ENCODE measurements around the gene PIGV.

PIGV gene

DNA sequence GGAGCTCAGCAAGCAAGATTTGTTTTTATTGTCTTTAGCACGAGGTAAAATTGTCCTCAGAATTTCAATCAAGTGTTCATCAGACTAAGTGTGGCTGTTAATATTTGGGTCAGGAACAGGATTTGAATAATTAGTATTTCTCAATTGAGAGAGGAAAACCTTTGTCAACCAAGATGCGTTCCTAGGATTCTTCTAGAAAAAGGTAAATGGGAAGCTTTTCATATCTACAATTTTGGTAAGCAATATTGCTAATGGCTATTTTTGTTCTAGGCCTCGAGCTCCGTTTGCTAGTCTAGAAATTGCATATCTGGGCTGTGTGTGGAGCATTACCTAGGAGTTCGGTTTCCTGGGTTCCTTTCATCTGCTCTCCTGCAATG, 4.1 kb upstream of the PIGV start:
- peak overlapping the region; percentile 55 for H3K27ac Mint-ChIP-seq
- peaks cover 32% of the 10 kb centered on the region for H3K36me3 Mint-ChIP-seq (ENCODE audit: low read depth)

DNA sequence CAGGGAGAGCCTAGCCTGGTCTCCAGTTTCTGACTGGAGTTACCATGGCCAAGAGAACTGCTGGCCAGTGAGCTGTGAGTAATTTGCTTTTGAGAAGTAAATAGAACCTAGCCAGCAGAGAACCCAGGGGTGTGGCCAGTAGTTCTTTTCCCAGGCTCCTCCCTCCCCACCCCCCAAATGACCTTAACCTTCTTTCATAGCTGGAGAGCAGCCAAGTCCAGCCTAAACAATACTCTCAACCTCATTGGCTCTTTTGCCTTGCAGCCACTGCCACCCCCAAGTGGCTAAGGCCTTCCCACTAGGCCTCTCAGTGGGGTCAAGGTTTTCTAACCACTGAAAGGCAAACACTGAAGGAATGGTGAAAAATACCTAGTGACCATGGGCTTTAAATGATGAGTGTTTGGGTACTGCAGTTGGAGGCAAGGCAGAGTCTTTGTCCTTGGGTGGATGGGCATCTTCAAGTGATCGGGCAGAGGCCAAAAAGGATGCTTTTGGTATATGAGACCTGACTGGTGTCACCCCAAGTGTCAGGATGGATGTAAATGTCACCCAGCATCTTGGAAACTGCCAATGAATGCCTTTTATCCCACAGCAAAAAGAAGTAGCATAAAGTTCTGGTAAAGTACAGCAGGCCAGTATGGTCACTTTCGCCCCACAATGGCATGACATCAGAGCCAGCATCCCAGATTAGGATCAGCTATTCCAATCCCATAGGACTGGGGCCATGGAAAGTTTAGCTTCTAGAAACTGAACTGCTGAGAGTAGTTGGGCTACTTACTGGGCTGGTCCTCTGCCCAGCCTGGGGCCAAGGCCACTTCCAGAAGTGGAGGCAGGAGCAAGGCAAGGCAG, 3.5 kb upstream of the PIGV start:
- no peaks in the 10 kb centered on the region for H3K9me3 Mint-ChIP-seq
- no peak overlapping the region for H3K4me3 Mint-ChIP-seq
- peak overlapping the region; percentile 55 for H3K27ac Mint-ChIP-seq
- peaks cover 66% of the 10 kb centered on the region for H3K4me1 Mint-ChIP-seq
- H3K36me3 Mint-ChIP-seq (ENCODE audit: low read depth) = peaks cover 26% of the 10 kb centered on the region
- DNase-seq = no peak
- no peak for ATAC-seq
- peaks cover 1% of the 10 kb centered on the region for H3K27me3 Mint-ChIP-seq

More for the DNA sequence above, 4.1 kb upstream of the PIGV start:
- no peak overlapping the region for H3K4me3 Mint-ChIP-seq
- H3K9me3 Mint-ChIP-seq = no peaks in the 10 kb centered on the region
- H3K4me1 Mint-ChIP-seq = peaks cover 68% of the 10 kb centered on the region
- H3K27me3 Mint-ChIP-seq = peaks cover 1% of the 10 kb centered on the region
- no peak for DNase-seq
- no peak for ATAC-seq

GRCh38 chr1:26784886-26785285, 2.9 kb upstream of the PIGV start:
- peaks cover 1% of the 10 kb centered on the region for H3K27me3 Mint-ChIP-seq
- H3K36me3 Mint-ChIP-seq (ENCODE audit: low read depth) = peaks cover 21% of the 10 kb centered on the region
- H3K9me3 Mint-ChIP-seq = no peaks in the 10 kb centered on the region
- DNase-seq = no peak
- H3K27ac Mint-ChIP-seq = no peak overlapping the region
- peaks cover 68% of the 10 kb centered on the region for H3K4me1 Mint-ChIP-seq
- no peak for ATAC-seq
- H3K4me3 Mint-ChIP-seq = no peak overlapping the region

GRCh38 chr1:26785611-26786436, 1.9 kb upstream of the PIGV start:
- Mint-ChIP-seq H3K4me1 (peaks cover 75% of the 10 kb centered on the region), H3K27ac (peak overlapping the region; percentile 94), H3K4me3 (peak overlapping the region; percentile 85), H3K27me3 (peaks cover 1% of the 10 kb centered on the region), H3K36me3 (ENCODE audit: low read depth) (peaks cover 18% of the 10 kb centered on the region), H3K9me3 (no peaks in the 10 kb centered on the region)
- no peak for ATAC-seq
- no peak for DNase-seq

GRCh38 chr1:26786437-26787380, 1.0 kb upstream of the PIGV start:
- Mint-ChIP-seq H3K9me3 (no peaks in the 10 kb centered on the region), H3K27ac (peak overlapping the region; percentile 94), H3K4me1 (peaks cover 76% of the 10 kb centered on the region), H3K36me3 (ENCODE audit: low read depth) (peaks cover 16% of the 10 kb centered on the region), H3K4me3 (peak overlapping the region; percentile 85), H3K27me3 (peaks cover 1% of the 10 kb centered on the region)
- ATAC-seq = peak; percentile 11
- DNase-seq = peak; percentile 56

DNA sequence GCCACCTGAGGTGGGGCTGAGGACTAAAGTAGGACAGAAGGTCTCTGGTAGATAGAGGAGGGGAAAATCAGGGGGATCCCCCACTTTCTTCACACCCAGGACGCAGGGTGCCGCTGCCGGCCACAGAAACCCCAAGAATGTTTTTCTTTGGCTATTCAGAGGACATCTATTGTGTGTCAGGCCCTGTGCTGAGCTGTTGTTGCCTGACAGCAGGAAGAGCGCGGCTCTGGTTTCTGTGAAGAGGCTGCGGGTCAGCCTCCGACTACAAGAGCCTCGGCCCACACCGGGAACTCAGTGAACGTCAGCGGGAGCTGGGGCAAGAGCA, 407 bp upstream of the PIGV start:
- ATAC-seq = peak; percentile 64
- peak overlapping the region; percentile 94 for H3K27ac Mint-ChIP-seq
- H3K27me3 Mint-ChIP-seq = peaks cover 1% of the 10 kb centered on the region
- peak overlapping the region; percentile 85 for H3K4me3 Mint-ChIP-seq
- no peaks in the 10 kb centered on the region for H3K9me3 Mint-ChIP-seq
- H3K36me3 Mint-ChIP-seq (ENCODE audit: low read depth) = peaks cover 11% of the 10 kb centered on the region
- H3K4me1 Mint-ChIP-seq = peaks cover 75% of the 10 kb centered on the region
- DNase-seq = peak; percentile 80

DNA sequence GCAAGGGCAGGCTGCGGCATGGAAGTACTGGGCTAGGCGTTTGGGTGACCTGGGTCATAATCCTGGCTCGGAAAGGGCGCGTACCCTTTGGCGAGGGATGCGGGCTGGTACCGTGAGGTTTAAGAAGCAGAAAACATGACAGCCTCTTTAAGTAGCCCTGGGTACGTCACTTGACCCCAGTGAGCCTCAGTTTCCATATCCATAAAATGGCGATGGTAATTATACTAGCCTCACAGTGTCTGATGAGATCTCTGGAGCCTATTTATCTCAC, 700 bp downstream of the PIGV start:
- peaks cover 1% of the 10 kb centered on the region for H3K27me3 Mint-ChIP-seq

GRCh38 chr1:26788836-26789611, 1.3 kb downstream of the PIGV start:
- Mint-ChIP-seq H3K4me1 (peaks cover 75% of the 10 kb centered on the region), H3K27me3 (peaks cover 1% of the 10 kb centered on the region), H3K27ac (peak overlapping the region; percentile 94), H3K36me3 (ENCODE audit: low read depth) (peaks cover 18% of the 10 kb centered on the region), H3K9me3 (no peaks in the 10 kb centered on the region), H3K4me3 (peak overlapping the region; percentile 85)
- DNase-seq (peak; percentile 88), ATAC-seq (peak; percentile 4)

More for the DNA sequence above, 700 bp downstream of the PIGV start:
- Mint-ChIP-seq H3K4me1 (peaks cover 79% of the 10 kb centered on the region), H3K9me3 (no peaks in the 10 kb centered on the region), H3K36me3 (ENCODE audit: low read depth) (peaks cover 18% of the 10 kb centered on the region), H3K27ac (peak overlapping the region; percentile 94), H3K4me3 (peak overlapping the region; percentile 85)
- peak; percentile 37 for DNase-seq
- ATAC-seq = no peak

GRCh38 chr1:26789612-26789865, 1.8 kb downstream of the PIGV start:
- DNase-seq (no peak), ATAC-seq (no peak)
- H3K27ac Mint-ChIP-seq = peak overlapping the region; percentile 94
- H3K9me3 Mint-ChIP-seq = no peaks in the 10 kb centered on the region
- peaks cover 72% of the 10 kb centered on the region for H3K4me1 Mint-ChIP-seq
- H3K4me3 Mint-ChIP-seq = peak overlapping the region; percentile 85
- H3K27me3 Mint-ChIP-seq = peaks cover 1% of the 10 kb centered on the region
- peaks cover 24% of the 10 kb centered on the region for H3K36me3 Mint-ChIP-seq (ENCODE audit: low read depth)

GRCh38 chr1:26789931-26790330, 2.2 kb downstream of the PIGV start:
- Mint-ChIP-seq H3K27me3 (peaks cover 1% of the 10 kb centered on the region), H3K27ac (peak overlapping the region; percentile 94), H3K36me3 (ENCODE audit: low read depth) (peaks cover 28% of the 10 kb centered on the region), H3K4me3 (peak overlapping the region; percentile 85), H3K4me1 (peaks cover 68% of the 10 kb centered on the region), H3K9me3 (no peaks in the 10 kb centered on the region)
- ATAC-seq (peak; percentile 24), DNase-seq (no peak)

GRCh38 chr1:26790551-26790953, 2.8 kb downstream of the PIGV start:
- Mint-ChIP-seq H3K27ac (peak overlapping the region; percentile 94), H3K27me3 (peaks cover 1% of the 10 kb centered on the region), H3K9me3 (no peaks in the 10 kb centered on the region), H3K36me3 (ENCODE audit: low read depth) (peaks cover 31% of the 10 kb centered on the region), H3K4me1 (peaks cover 62% of the 10 kb centered on the region), H3K4me3 (peak overlapping the region; percentile 85)
- DNase-seq (peak; percentile 41), ATAC-seq (peak; percentile 44)

GRCh38 chr1:26791148-26791547, 3.4 kb downstream of the PIGV start:
- no peaks in the 10 kb centered on the region for H3K9me3 Mint-ChIP-seq
- H3K4me3 Mint-ChIP-seq = peak overlapping the region; percentile 85
- H3K27ac Mint-ChIP-seq = peak overlapping the region; percentile 94
- H3K36me3 Mint-ChIP-seq (ENCODE audit: low read depth) = peaks cover 31% of the 10 kb centered on the region
- peaks cover 1% of the 10 kb centered on the region for H3K27me3 Mint-ChIP-seq
- no peak for ATAC-seq
- peaks cover 56% of the 10 kb centered on the region for H3K4me1 Mint-ChIP-seq
- DNase-seq = no peak

GRCh38 chr1:26791626-26792025, 3.9 kb downstream of the PIGV start:
- ATAC-seq (no peak), DNase-seq (no peak)
- Mint-ChIP-seq H3K27me3 (peaks cover 1% of the 10 kb centered on the region), H3K4me1 (peaks cover 51% of the 10 kb centered on the region), H3K9me3 (no peaks in the 10 kb centered on the region), H3K36me3 (ENCODE audit: low read depth) (peaks cover 36% of the 10 kb centered on the region), H3K27ac (peak overlapping the region; percentile 94), H3K4me3 (peak overlapping the region; percentile 85)

DNA sequence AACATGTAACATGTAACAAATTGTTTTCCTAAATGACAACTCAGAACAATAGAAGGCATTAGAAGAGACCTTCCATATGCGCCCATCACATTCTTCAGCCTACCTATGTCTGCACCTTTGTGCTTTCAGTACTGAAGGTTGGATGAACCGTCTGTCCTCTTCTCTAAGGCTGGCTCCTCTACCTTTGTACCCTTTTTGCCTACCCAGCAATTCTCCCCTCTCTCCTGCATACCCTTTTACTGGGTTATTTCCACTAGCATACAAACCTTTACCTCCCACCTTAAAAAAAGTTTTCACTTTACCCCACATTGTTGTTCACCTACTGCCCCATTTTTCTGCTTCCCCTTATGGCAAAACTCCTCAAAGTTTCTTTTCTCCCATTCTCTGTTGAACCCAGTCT, 5.2 kb downstream of the PIGV start:
- H3K36me3 Mint-ChIP-seq (ENCODE audit: low read depth) = peaks cover 41% of the 10 kb centered on the region
- H3K27ac Mint-ChIP-seq = peak overlapping the region; percentile 65

More for the DNA sequence above, 5.2 kb downstream of the PIGV start:
- H3K27me3 Mint-ChIP-seq = no peaks in the 10 kb centered on the region
- peaks cover 44% of the 10 kb centered on the region for H3K4me1 Mint-ChIP-seq
- DNase-seq (no peak), ATAC-seq (no peak)
- no peaks in the 10 kb centered on the region for H3K9me3 Mint-ChIP-seq
- H3K4me3 Mint-ChIP-seq = no peak overlapping the region

Measured in activated naive CD8-positive, alpha-beta T cell treated with anti-CD3 and anti-CD28 coated beads, Interleukin-2, amount 50 U/mL, for 24 hours (primary cell).